GM21529 (cell line): Measurements from ENCODE around the gene SBK2.
"Not testable (repeated sequence)": the region's sequence is repeated elsewhere in the genome, so short reads cannot be mapped to it uniquely, and the experiment has no call there.

Source experiments
- ATAC-seq: cut with Tn5 transposase; IDR thresholded peaks from one replicate; pipeline ENCODE4 v1.9.1; 2021; ENCODE audit not compliant: unreplicated experiment

Gene SBK2, protein sequence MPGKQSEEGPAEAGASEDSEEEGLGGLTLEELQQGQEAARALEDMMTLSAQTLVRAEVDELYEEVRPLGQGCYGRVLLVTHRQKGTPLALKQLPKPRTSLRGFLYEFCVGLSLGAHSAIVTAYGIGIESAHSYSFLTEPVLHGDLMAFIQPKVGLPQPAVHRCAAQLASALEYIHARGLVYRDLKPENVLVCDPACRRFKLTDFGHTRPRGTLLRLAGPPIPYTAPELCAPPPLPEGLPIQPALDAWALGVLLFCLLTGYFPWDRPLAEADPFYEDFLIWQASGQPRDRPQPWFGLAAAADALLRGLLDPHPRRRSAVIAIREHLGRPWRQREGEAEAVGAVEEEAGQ

DNA sequence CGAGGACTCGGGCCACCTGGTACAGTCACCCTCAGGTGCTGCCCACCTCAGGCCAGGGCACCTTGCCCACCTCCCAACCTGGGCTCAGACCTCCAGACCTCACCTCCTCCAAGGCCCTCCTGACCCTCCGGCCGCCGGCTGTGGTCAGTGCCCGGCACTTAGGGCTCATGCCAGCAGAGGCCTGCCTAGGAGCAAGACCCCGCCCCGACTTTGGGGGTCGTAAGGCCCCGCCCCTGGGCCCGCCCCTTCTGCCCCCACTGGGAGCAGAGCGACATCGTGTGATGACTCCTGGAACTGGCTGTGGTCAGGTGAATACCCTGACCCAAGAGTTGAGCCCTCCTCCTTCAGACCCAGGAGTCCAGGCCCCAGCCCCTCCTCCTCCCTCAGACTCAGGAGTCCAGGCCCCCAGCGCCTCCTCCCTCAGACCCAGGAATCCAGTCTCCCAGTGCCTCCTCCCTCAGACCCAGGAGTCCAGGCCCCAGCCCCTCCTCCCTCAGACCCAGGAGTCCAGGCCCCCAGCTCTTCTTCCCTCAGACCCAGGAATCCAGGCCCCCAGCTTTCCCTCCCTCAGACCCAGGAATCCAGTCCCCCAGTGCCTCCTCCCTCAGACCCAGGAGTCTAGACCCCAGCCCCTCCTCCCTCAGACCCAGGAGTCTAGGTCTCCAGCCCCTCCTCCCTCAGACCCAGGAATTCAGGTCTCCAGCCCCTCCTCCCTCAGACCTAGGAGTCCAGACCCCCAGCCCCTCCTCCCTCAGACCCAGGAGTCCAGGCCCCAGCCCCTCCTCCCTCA lies at the start of gene SBK2:
TSS of gene SBK2 (minus strand) at position 183 of the 790 bp plus-strand sequence. CDS start 839 bp downstream, outside the sequence.
- no peak for ATAC-seq

GRCh38 chr19:55585658-55586339 lies 48.9 kb upstream of the SBK2 start:
- ATAC-seq = no peak

GRCh38 chr19:55584871-55585270 lies 47.9 kb upstream of the SBK2 start:
- no peak for ATAC-seq

GRCh38 chr19:55583897-55584296 lies 47.0 kb upstream of the SBK2 start:
- ATAC-seq = not testable (repeated sequence)

DNA sequence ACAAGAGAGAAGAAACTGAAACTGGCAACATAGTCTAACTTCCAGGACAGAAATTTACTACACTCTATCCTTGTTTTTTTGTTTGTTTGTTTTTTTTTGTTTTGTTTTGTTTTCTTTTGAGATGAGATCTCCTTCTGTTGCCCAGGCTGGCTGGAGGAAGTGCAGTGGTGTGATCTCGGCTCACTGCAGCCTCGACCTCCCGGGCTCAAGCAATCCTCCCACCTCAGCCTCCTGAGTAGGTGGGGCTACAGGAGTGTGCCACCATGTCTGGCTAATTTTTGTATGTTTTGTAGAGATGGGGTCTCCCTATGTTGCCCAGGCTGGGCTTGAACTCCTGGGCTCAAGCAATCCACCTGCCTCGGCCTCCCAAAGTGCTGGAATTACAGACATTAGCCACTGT lies 45.4 kb upstream of the SBK2 start:
- not testable (repeated sequence) for ATAC-seq

GRCh38 chr19:55581823-55582223 lies 44.9 kb upstream of the SBK2 start:
- ATAC-seq = no peak

GRCh38 chr19:55581145-55581822 lies 44.4 kb upstream of the SBK2 start:
- no peak for ATAC-seq

GRCh38 chr19:55580628-55581144 lies 43.8 kb upstream of the SBK2 start, which contains the start of gene ZNF579:
TSS of gene ZNF579 (minus strand) at chr19:55580848. CDS start at chr19:55579639, 1,209 bp downstream.
- peak; percentile 43 for ATAC-seq

GRCh38 chr19:55579766-55580621 lies 43.1 kb upstream of the SBK2 start:
- ATAC-seq = peak; percentile 23

- ATAC-seq = no peak
Observed at GRCh38 chr19:55578761-55579747, 42.1 kb upstream of the SBK2 start.

GRCh38 chr19:55578031-55578760 lies 41.3 kb upstream of the SBK2 start:
- no peak for ATAC-seq

DNA sequence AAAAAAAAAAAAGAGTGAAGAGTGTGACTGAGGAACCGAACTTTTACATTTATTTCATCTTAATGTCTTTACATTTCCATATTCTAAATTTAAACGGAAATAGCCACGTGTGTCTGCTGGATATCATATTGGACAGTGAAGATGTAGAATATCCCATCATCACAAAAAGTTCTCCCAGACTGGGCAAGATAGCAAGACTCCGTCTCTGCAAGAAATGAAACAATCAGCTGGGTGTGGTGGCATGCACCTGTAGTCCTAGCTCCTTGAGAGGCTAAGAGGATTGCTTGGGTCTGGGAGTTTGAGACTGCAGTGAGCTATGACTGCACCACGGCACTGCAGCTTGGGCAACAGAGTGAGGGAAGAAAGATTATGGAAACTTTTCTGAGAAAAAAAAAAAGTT lies 39.8 kb upstream of the SBK2 start:
- ATAC-seq = no peak

DNA sequence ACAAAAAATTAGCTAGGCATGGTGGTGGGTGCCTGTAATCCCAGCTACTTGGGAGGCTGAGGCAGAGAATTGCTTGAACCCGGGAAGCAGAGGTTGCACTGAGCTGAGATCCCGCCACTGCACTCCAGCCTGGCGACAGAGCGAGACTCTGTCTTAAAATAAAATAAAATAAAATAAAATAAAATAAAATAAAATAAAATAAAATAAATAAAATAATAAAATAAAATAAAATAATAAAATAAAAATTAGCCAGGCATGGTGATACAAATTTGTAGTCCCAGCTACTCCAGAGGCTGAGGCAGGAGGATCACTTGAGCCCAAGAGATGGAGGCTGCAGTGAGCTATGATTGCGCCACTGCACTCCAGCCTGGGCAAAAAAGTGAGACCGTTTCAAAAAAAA lies 37.0 kb upstream of the SBK2 start:
- ATAC-seq = not testable (repeated sequence)

DNA sequence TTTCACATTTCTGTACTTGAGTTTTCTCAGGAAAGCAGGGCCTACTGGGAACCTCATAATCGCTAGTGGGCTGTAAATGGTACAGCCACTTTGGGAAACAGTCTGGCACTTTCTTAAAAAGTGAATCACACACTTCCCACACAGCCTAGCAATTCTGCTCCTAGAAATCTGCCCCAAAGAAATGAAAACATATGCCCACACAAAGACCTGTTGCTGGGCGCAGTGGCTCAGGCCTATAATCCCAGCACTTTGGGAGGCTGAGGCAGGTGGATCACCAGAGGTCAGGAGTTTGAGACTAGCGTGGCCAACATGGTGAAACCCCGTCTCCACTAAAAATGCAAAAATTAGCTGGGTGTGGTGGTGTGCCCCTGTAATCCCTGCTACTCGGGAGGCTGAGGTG lies 32.5 kb upstream of the SBK2 start:
- not testable (repeated sequence) for ATAC-seq

GRCh38 chr19:55567708-55568328 lies 30.9 kb upstream of the SBK2 start:
- ATAC-seq = no peak

DNA sequence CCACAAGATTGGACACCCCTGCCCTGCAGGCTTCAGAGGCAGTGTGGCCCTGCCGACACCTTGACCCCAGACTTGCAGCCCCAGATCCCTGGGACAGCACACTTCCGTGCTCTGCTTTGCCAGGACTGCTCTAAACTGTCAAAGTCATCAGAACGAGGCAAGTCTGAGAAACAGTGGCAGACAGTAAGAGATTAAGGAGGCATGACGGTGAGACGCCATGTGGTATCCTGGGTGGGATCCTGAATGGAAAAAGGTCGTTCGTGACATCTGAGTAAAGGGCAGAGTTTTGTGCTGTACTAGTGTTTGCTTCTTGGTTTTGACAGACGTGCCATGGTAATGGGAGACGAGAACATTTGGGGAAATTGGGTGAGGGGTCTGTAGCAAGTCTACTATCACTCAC lies 29.9 kb upstream of the SBK2 start:
- no peak for ATAC-seq

DNA sequence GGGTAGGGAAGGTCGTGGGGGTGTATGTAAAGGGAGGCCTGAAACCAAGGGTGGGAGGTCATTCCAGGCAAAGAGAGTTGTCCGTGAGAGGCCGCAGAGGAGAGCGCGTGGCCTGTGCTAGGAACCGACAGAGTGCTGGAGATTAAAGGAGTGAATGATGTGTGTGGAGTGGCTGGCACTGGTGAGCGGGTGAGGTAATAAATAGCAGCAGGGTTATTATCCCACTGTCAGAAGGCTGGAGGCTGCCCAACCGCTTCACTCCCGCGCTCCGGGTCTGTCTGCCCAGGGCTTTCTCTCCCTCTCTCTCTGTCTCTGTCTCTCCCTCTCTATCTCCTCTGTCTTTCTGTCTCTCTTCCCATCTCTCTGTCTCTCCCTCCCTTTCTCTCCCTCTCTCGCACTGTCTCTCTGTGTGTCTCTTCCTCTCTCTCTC lies 26.3 kb upstream of the SBK2 start:
- no peak for ATAC-seq
